NCI-H446 treated with DMSO at 0.1 percent for 48 hours (cell line): Measurements from ENCODE around the gene OTX2.

ENCODE experiments used
- DNase-seq: peaks from one replicate; lab custom pipeline; 2025; lab: John Stamatoyannopoulos, UW

Gene OTX2

DNA sequence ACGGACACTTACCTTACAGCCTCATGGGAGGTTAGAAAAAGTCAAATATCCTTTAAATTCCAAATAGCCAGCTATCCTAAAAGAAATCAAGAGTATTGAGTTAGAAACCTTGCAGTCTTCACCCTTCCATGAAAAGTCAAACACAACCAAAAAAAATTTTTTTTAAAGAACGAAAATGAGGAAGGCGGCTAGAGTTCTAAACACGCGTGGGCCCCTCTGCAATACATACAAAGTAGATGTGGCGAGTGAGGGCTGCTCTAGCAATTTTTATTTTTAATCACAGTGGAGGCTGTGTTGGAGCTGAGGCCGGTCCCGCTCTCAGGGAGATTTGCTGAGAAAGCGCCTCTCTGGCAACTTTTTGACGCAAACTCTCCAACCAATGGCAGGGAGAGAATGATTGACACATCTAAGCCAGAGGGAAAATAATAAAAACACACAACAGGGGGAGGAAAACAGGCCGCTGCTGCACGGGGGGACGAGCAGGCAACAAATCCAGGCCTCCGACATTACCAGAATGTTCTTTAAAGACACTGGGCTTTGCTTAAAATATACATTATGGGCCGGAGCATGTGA, at the start of gene OTX2:
TSS of gene OTX2 (minus strand) at position 333 of the 573 bp plus-strand sequence. CDS start 5,023 bp downstream, outside the sequence.
- no peak for DNase-seq

DNA sequence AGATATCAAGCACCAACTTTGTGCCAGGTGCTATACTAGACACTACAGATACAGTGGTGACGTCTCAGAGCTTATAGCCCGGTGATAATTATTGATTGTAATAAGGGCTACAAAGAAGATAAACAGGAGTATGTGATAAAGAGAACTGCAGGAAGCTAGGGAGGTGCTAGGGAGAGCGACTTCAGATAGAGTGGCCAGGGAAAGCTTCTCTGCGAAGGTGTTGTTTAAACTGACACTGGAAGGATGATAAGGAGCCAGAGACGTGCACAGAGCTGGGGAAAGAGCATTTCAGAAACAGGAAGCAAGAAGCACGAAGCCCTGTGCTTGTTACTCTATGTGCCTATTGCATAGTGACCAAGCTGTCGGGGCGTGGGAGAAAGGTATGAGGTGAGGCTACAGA, 48.1 kb upstream of the OTX2 start:
- no peak for DNase-seq

DNA sequence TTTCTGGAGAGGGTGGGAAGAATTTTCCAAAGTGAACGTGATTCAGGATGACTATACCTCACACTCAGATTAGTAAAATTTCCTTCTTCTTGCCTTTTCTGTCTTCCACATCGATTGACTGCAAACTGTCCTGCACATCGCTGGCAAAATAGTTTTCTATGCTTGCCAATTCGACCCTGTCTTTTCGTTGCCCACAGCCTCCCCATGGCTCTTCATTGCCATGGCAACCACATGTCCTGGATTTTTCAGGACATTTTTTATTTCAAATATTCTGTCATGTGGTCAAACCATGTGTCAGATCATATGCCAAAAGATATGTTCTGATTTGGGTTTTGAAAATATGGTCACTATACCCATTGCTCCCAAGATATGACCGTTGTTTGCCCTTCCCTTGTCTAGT, 46.9 kb upstream of the OTX2 start:
- no peak for DNase-seq

DNA sequence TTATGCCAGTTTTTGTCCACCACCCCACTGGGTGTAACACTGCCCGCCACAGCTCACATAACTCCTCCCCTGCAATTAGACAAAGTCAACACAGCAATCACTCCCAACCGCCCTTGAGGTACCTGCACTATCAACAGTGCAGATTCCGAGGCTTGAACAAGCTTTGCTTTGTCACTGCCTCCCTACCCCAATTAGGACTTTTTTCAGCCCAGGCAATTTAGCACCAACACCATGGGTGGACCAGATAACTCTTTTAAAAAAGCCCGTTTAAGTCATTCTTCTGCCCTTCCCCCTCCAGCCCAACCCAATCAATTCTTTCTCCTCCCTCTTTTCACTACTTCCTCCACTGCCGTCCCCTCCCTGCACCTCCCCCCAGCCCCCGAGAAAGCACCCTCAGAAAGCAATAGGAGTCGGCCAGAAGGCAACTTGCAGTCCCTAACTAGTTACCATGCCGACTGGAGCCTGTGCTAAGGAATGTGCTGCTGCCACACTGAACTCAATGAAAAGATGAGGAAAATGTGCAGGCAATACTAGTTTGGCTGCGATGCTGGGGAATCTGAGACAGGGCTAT, 45.7 kb upstream of the OTX2 start:
- no peak for DNase-seq

DNA sequence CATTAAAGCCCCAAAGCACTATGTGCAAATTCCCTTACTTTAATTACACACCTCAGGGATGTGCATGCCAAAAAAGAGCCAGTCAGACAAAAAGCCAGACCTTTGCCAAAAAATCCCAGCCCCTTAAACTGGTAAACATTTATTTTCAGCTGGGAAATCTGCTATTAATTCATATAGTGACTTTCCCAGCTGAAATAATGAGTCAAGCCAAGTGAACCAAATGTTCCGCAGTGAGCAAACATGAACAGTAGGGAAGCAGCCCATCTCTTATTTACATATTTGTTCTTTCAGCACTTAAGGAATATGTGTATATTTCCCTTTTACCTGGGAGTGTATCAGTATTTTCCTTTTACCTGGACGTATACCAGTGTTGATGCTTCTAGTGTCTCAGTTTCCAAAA, 44.0 kb upstream of the OTX2 start:
- no peak for DNase-seq

DNA sequence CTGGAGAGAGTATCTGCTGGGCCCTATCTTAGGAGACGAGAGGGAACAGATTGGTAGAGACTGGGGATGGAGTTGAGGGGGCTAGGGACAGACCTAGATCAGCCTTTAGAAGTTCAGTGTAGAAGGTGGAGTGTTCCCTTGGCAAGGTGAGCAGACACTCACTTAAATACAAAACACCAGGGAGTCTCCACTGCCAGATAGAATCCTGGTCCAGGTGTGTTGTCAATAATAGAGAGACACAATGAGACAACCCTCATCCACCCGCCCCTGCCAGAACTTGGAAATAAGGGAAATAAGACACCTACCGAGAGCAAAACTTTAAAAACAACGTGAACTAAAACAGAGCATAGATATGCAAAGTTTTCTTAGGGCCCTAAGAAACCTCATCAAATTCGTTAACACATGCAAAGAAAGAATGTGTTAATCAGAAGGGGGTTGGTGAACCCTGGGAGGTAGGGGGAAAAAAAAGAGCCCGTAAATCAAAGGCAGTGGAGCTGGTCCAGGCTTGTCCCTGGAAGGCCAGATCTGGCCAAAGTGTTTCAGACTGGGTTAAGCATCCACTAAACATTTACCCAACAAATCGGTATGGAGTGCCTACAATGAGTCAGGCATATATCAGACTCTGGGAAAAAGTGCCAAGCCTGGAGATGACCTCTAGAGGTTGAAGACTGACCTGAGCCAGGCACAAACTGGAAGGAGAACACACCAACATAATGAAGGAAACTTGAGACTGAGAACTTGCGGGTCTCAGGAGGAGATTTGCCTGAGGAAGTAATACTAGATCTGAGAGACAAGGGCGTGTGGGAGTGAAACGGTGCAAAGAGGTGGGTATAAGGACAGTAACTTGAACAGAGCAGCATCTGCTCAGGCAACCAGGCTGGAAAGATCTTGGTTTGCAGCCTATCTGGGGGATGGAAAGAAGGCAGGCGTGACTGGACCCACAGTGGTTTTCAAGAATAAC, 37.0 kb upstream of the OTX2 start:
- no peak for DNase-seq

DNA sequence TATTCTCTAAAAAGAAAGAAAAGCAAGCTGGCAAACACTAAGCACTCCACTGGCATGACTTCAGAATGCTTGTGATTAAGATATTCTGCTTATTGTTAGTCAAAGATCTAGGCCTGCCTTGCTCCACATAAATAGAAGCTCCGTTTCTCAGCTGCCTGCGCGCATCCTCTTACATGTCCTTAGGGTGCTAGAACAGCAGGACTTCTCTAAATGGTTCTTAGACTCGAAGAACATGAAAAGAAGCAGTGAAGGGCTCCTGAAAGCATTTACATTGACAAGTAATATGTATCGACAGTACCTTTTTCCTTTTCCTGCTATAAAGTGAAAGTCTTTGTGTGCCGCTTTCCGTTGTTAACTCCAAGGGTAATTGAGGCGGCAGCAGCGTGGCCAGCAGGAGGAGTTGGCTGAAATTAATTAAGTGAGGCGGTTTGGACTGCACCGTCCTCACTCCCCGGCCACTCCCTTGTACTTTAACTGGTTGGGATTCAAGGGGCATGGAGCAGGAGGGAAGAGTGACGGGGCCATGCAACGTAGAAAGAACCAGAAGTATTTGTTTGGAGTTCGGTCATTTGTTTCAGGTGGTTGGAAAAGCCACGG, 34.2 kb upstream of the OTX2 start:
- no peak for DNase-seq

DNA sequence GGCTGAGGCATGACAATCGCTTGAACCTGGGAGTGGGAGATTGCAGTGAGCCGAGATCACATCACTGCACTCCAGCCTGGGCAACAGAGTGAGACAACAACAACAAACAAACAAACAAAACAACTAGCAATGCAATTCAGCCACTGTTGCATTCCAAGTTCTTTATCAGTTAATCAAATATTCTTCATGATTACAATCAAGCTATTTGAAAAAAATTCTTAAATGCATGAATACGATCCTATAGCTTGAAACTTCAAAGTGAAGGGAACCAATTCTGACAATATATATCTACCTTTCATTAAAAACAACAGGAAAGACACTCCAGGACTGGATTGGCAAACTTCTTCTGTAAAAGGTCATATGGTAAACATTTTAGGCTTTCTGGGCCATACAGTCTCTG, 31.3 kb upstream of the OTX2 start:
- DNase-seq = no peak

DNA sequence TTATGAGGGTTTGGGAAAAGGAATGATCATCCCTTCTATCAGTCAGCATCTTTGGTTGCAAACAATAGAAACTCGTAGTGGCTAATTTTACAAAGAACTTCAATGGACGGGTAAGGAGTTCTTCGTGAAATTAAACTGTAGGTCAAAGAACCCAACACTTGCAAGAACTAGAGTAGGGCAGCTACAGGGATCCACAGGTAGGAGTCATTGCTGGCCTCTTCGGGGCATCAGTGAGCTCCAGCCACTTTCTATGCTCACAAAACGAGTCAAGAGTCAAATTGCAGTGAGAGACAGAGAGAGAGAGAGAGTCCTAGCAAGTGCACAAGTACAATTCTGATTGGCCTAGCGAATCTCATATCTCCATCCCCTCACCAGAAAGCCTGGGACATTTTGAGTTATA, 29.9 kb upstream of the OTX2 start:
- no peak for DNase-seq

DNA sequence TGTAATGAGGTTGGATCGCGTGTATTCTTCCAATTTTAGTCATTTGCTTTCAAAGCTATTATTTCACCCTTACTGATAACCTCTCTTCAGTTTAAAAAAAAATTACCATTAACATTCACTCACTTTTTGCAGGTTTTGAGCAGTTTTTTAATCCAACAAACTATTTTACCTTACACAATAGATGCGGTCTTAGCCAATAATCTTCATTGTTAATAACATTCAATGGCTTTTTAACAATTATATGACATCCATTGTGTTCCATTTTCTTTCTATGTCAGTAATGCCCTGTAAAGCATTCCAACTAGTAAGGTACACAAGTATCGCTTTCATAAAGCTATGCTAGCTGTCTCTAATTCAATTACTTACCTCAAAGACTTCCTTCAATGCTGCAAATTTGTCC, 18.9 kb upstream of the OTX2 start:
- DNase-seq = no peak

DNA sequence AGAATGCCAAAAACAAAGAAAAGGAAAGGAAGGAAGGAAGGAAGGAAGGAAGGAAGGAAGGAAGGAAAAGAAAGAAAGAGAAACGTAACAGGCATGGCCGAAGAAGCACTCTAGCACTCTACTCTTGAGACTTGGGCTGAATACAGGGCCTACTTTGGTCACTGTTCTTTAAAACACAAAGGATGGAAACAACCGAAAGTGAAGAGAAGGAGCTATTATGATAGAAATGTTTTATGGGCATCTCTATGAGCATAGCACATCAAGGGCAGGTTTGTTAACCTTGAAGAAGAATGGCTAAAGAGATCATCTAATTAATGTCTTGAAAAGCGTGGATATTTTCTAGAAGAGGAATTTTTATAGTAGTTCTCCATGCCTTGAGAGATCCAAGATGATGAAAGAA, 15.9 kb upstream of the OTX2 start:
- no peak for DNase-seq

DNA sequence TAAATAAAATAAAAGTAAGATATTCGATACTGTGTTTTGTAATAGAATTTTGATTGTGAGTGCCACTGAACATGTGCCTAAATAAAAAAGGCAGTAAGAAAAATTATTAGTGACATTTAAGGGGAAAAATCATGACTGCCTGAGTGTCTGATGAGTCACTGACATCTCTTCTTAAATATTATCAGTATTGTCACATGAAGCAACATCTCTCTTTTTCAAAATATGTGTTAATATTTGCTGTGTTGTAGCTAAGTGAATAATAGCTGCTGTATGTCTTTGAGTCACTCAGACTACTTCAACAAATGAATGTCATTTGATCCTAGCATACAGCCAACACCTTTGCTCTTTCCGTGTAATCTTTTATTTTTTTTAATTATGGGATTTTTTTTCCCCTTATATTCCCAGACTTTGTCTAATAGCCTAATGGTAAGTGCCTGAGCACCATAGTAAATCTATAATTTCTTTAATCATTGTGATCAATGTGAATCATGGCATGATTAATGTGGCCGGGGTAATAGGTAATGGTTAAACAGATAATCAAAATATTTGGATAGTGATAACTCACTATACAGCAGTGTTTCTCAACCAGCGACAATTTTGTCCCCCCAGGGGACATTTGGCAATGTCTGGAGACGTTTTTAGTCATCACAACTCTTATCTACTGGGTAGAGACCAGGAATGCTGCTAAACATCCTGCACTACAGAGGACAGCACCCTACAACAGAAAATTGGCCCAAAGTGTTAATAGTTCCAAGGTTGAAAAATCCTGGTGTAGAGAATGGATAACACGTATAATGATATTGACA, 11.7 kb upstream of the OTX2 start:
- DNase-seq = no peak

DNA sequence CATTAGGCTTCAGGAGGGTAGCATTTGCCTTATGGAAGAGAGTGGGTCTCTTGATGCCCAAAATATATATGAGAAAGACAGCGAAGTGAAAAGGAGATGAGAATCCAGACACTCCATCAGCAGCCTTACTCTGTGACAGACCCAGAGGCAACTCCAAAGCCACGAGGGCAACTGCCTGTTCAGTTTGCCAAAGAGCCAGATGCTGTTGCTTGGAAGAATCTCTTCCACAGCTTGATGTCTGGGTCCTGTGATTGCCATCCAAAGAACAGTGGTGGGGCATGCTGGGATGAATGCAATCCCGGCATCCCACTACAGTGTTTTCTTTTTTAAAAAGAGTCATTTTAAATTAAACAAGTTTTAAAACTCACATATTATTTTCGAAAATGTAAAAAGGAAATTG, 10.9 kb upstream of the OTX2 start:
- no peak for DNase-seq

DNA sequence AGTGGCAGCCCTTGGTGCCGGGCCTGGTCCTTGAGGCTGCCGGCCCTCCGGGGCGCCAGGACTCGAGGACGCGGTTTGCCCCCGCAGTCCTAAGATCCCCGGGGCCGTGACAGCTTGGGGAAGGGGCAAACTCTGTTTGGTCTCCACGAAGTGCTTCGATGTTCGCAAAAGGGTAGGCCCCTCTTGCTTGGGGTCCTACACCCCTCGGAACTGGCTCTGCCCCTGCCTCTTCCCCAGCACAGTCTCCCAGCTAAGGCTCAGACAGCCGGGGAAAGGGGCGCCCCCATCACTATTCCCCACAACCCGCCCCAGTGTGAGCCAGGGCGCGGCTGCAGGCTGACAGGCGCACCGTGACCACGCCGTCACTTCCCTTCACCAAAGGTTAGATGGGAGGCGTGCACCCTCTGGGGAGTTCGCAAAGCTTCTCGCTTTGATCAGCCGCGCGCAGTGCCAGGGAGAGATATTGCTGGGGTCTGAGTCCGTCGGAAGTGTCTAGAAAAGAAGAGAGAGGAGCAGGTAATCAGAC, 7.2 kb upstream of the OTX2 start:
- no peak for DNase-seq

DNA sequence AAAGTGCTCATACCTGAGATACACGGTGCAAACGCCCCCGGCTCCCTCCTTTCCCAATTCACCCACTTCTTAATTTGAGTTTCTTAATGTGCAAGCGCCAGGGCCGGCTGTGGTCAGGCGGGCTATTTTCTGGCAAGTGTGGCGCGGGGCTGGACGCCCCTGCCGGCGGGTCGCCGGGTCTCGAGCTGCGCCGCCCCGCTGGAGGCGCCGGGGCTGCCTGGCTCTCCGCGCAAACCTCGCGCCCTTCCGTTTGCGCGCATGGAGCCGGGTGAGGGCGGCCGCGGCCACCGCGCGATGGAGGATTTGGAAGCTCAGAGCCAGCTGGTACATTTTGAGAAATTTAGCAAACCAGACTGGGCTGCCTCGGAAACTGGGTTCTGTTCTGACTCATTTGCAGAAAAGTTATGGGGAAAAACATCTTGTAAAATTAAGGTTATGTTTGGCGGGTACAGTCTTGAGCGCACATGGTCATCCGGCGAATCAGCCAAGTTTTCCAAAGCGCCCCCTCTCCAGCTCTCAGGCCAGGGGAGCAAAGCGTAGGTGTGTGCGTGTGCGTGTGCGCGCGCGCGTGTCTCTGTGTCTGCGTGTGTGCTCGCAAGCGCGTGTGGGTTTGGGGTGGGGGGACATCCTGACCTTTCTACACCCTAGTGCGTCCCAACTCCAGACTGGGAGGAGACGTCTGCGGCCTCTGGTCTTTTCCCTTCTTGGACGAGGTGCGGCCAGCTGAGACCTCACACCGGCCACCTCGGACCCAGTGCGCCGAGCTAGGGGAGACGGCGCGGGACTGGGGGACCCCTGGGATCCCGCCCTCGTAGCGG, 6.5 kb upstream of the OTX2 start:
- no peak for DNase-seq

DNA sequence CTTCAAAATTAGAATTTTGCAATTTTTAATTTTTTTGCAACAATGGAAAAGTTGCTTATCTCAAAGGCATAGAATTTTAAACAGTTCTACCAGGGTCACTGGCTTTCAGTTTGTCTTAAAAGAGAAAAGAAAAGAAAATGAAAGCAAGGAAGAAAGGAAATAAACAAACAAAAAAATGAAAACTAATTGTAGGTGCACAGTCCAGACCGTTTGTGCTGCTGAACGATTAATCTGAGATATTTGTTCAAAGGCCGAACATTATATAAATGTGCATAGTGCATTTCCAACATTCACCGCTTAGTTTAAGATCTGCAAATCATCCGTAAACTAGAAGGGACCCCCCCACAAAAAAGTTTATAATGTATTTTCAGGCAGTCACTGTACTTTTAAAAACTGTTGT, 5.5 kb upstream of the OTX2 start:
- no peak for DNase-seq

DNA sequence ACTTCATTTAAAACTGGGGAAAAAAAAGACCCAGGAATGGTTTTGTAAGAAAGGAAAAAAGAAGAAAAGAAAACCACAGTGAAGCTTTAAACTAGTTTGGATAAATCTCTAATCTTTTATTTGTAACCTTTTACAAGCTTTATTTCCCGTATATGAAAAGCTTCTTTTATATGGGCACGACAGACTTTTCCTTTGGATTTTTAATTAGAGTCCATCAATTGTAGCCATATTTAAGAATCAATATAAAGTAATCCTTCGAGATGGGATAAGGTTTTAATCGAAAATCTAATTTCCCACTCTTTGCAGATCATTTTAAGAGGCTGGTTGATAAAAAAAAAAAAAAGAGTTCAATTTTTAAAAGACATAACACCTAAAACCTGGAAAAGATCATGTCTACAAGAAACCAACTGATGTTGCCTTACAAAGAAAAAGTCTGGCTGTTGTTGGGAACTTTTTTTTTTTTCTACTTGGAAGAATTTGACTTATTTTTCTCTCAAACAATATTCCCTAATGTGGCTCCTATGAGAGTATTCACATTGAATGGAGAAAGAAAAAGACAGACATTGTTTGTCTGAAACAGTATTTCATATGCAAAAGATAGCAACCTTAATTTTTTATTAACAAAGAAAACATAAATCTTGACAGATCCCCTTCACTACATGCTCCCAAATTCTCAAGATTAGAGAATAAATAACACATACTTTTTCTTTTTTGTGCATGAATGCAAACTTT, 4.9 kb upstream of the OTX2 start:
- DNase-seq = no peak

DNA sequence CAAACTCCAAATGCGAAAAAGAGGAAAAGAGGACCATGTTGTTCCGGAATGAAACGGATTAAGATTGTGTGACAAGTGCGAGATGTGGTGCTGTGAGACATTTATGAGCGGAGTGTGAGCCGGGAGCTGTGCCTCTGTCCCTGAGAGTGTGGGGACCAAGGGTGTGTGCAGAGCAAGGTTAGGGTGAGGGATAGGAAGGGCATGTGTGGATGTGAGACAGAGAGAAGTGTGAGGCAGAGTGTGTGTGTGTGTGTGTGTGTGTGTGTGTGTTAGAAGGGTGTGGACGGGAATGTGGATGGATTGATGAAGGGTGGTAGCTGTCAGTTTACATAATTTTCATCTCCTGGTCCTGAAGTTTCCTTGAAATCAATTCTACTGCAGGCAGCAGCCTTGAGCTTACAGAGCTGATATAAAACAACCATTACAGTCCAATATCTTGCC, 4.3 kb upstream of the OTX2 start:
- no peak for DNase-seq

DNA sequence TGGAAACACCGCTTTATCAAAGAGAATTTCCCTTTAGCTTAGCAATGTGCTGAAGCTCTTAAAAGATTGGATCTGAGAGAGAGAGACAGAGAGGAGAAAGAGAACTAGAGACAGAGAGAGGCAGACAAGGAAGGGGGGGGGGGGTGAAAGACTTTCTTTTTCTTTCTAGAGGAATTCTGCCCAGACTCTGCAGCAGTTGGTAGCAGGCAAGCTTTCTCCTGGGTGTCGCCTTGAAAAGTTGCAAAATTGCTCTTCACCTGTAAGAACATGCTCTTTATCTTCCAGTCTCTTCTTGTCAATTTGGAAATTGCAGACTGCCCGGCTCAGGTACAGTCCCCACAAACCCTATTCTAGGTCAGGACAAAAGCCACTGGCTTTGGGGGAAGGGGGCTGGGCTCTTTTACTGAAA, 2.9 kb upstream of the OTX2 start:
- DNase-seq = no peak
